ENCODE data around the gene MNAT1.

DNA sequence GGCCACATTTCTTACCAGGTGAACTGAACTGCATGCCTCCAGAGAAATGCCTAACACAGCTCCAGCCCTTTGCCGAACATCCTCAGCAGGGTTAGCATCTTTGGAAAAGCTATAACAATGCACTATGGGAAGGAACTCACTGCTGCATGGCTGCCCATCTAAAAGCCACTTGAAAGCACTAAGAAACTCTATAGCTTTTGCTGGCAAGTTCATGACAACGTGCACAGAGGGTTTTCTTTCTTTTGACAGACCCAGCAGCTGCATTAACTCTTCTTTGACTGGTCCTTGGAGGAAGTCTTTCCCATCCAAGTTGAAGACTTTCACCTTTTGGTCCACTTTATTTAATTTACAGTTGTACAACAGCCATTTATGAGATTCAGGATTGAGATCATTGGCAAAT, 241.0 kb downstream of the MNAT1 start:
- TF ChIP-seq, protein P1, sequence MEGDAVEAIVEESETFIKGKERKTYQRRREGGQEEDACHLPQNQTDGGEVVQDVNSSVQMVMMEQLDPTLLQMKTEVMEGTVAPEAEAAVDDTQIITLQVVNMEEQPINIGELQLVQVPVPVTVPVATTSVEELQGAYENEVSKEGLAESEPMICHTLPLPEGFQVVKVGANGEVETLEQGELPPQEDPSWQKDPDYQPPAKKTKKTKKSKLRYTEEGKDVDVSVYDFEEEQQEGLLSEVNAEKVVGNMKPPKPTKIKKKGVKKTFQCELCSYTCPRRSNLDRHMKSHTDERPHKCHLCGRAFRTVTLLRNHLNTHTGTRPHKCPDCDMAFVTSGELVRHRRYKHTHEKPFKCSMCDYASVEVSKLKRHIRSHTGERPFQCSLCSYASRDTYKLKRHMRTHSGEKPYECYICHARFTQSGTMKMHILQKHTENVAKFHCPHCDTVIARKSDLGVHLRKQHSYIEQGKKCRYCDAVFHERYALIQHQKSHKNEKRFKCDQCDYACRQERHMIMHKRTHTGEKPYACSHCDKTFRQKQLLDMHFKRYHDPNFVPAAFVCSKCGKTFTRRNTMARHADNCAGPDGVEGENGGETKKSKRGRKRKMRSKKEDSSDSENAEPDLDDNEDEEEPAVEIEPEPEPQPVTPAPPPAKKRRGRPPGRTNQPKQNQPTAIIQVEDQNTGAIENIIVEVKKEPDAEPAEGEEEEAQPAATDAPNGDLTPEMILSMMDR (IDR thresholded peaks at IDR 0.05): no peak
- no peak for TF ChIP-seq POLR2A (IDR thresholded peaks at IDR 0.05)
